Right lobe of liver (tissue), 6 donors: Measurements from ENCODE around the gene M1AP. TPM values are rescaled to one million over a fixed set of nuclear protein-coding genes. Genes with fewer than 3 reads are reported as not detected.
A peak's percentile ranks its signal among the peaks of the same experiment; 100 is the strongest.

Experiments
- ATAC-seq, 4 donors: fragments of 200-7000 bp; cut with Tn5 transposase; one replicate each; pipeline ENCODE4 v1.9.1; 2020; ENCODE audit warnings: mild to moderate bottlenecking in 4 of 4, moderate library complexity in 4 of 4
- DNase-seq, 3 donors: peaks; one replicate each; pipeline ENCODE4 v3.0.0-alpha.2; 2020
- H3K27ac ChIP-seq, 3 donors: fragments of 200-600 bp; one replicate each; pipeline ENCODE4 v1.8.0; 2022
- H3K27me3 ChIP-seq, 2 donors: fragments of 200-600 bp; one replicate each; pipeline ENCODE4 v1.8.0; 2022
- H3K36me3 ChIP-seq, 4 donors: fragments of 200-600 bp; sonication (generic) in 1 of 4; one replicate each; pipeline versions ENCODE4 v1.5.1 to v1.8.0; 2017 to 2022; ENCODE audit warnings: control low read depth in 1 of 4
- H3K4me1 ChIP-seq, 4 donors: fragments of 200-600 bp; sonication (generic) in 1 of 4; one replicate each; pipeline versions ENCODE4 v1.5.1 to v1.8.0; 2017 to 2022; ENCODE audit warnings: control low read depth in 1 of 4
- H3K4me3 ChIP-seq, 3 donors: fragments of 200-600 bp; one replicate each; pipeline ENCODE4 v1.8.0; 2022
- H3K9me3 ChIP-seq, 4 donors: fragments of 200-600 bp; sonication (generic) in 1 of 4; one replicate each; pipeline versions ENCODE4 v1.5.1 to v1.8.0; 2017 to 2022; ENCODE audit warnings: control low read depth in 1 of 4
- POLR2A ChIP-seq: fragments of 450-650 bp; IDR thresholded peaks from one replicate; pipeline ENCODE4 v1.6.1; 2017; ENCODE audit warnings: antibody characterized with exemption, mild to moderate bottlenecking
- WGBS: methylation state at CpG from one replicate; pipeline ENCODE4 v1.1.6; 2018; ENCODE audit warnings: low coverage, low lambda C conversion rate; ENCODE audit not compliant: insufficient coverage; ENCODE audit errors: missing lambda C conversion rate; 5-methylcytosine and 5-hydroxymethylcytosine counted together
- intact Hi-C, 2 donors: fragments of 100-400 bp; cut with DNase I; formaldehyde crosslinking; loops; one replicate each; pipeline versions ENCODE4 v1.11.2 to v1.14.1; 2022
- total RNA-seq, 6 experiments: library from RNA; depleted of rRNA in 2 of 6; stranded (reverse); fragments of >200 nt in 2 of 6; fragmentation: NEBNext Ultra II Directional in 3 of 6; extraction: Animal tissue kit (Norgen Biotek cat#: 25700) in 3 of 6; gene quantifications; one replicate each; pipeline versions ENCODE4 v1.1.0 to v1.2.4, GENCODE V29; 2016 to 2023
- TF ChIP-seq, protein P1 (sequence below), 4 donors: fragments of 200-600 bp in 3 of 4; fragments of 450-650 bp in 1 of 4; IDR thresholded peaks; one replicate each; pipeline versions ENCODE4 v1.5.1 to v1.8.0; 2016 to 2022; ENCODE audit warnings: antibody characterized with exemption in 4 of 4, mild to moderate bottlenecking in 2 of 4
- donor health status: DM: no; HTN: yes; CAD: no.
- donor health status: DM: no; HTN: no; CAD: no.
- donor health status: DM: no; HTN: no; CAD: no.
- donor health status: DM: no; HTN: yes; CAD: no.
- donor health status: DM: no; HTN: yes; CAD: no.

M1AP gene
- total RNA-seq, 6 experiments from 2014 or later: not detected

- no peaks in the 10 kb centered on the region for H3K36me3 ChIP-seq
- WGBS: 82% methylated on average over 2 of the region's 2 CpGs
- ATAC-seq (no peak), DNase-seq (no peak)
- H3K9me3 ChIP-seq: no peaks in the 10 kb centered on the region
- peaks cover 0 to 4% (median 2%) of the 10 kb centered on the region in 4 donors for H3K4me1 ChIP-seq
- H3K4me3 ChIP-seq: no peak overlapping the region
- no peaks in the 10 kb centered on the region for H3K27me3 ChIP-seq
- intact Hi-C loops: no loop called here
- TF ChIP-seq POLR2A: no peak
- TF ChIP-seq, protein P1, sequence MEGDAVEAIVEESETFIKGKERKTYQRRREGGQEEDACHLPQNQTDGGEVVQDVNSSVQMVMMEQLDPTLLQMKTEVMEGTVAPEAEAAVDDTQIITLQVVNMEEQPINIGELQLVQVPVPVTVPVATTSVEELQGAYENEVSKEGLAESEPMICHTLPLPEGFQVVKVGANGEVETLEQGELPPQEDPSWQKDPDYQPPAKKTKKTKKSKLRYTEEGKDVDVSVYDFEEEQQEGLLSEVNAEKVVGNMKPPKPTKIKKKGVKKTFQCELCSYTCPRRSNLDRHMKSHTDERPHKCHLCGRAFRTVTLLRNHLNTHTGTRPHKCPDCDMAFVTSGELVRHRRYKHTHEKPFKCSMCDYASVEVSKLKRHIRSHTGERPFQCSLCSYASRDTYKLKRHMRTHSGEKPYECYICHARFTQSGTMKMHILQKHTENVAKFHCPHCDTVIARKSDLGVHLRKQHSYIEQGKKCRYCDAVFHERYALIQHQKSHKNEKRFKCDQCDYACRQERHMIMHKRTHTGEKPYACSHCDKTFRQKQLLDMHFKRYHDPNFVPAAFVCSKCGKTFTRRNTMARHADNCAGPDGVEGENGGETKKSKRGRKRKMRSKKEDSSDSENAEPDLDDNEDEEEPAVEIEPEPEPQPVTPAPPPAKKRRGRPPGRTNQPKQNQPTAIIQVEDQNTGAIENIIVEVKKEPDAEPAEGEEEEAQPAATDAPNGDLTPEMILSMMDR (IDR thresholded peaks at IDR 0.05): no peak
- H3K27ac ChIP-seq: no peak overlapping the region
These were observed 10.4 kb upstream of the M1AP start for GRCh38 chr2:74658516-74658915.

DNA sequence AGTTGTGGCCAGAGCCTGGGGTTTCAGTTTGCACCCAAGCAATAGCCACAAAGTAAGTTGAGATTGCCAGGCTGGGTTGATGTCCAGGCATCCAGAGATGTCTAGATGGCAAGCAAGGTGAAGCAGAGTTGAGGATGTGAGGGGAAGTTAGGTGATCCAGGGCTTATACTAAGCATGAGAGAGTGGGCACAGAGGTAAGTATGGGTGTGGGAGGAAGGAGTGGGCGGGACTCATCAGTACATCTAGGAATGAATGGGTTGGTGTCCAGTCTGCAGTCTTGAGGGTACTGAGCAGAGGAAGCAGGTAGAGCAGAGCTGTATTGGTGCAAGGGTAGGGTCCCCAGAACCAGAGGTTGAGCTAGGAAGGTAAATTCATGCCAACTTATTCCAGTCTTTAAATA is 7.4 kb upstream of the M1AP start:
- TF ChIP-seq, protein P1 (IDR thresholded peaks at IDR 0.05): no peak
- no peak for TF ChIP-seq POLR2A
- ATAC-seq (no peak), DNase-seq (no peak)
- no peaks in the 10 kb centered on the region for H3K36me3 ChIP-seq
- intact Hi-C loops: no loop called here
- no peak overlapping the region for H3K4me3 ChIP-seq
- H3K27ac ChIP-seq: no peak overlapping the region
- peaks cover 0 to 4% (median 2%) of the 10 kb centered on the region in 4 donors for H3K4me1 ChIP-seq
- no peaks in the 10 kb centered on the region for H3K9me3 ChIP-seq
- WGBS: 89% methylated on average over 1 of the region's 1 CpG
- H3K27me3 ChIP-seq: no peaks in the 10 kb centered on the region

GRCh38 chr2:74653985-74654882 is 6.1 kb upstream of the M1AP start, which contains the start of gene SEMA4F:
Gene SEMA4F, plus strand, starts transcription at chr2:74654247. Its CDS starts 130 bp downstream, at chr2:74654377.
- Histone ChIP-seq H3K36me3 (no peaks in the 10 kb centered on the region), H3K27me3 (no peaks in the 10 kb centered on the region), H3K27ac (no peak within 1 kb of the TSS), H3K9me3 (no peaks in the 10 kb centered on the region), H3K4me3 (peak within 1 kb of the TSS; percentile 54 to 68 (median 60)), H3K4me1 (peaks cover 0 to 4% (median 2%) of the 10 kb centered on the region in 4 donors)
- intact Hi-C loops: no loop called here
- TF ChIP-seq, protein P1 (IDR thresholded peaks at IDR 0.05): no peak
- TF ChIP-seq POLR2A: peak; percentile 40
- WGBS: 4% methylated on average over 24 of the region's 79 CpGs
- peak; percentile 100 for ATAC-seq
- peak; percentile 97 to 98 (median 97) for DNase-seq

GRCh38 chr2:74653589-74653984 is 5.5 kb upstream of the M1AP start:
- 15% methylated on average over 15 of the region's 15 CpGs for WGBS
- TF ChIP-seq, protein P1 (IDR thresholded peaks at IDR 0.05): no peak
- no peak for TF ChIP-seq POLR2A
- DNase-seq (no peak), ATAC-seq (peak; percentile 44 to 53 (median 49))
- intact Hi-C loops: no loop called here
- Histone ChIP-seq H3K9me3 (no peaks in the 10 kb centered on the region), H3K27ac (no peak overlapping the region), H3K4me1 (peaks cover 0 to 4% (median 2%) of the 10 kb centered on the region in 4 donors), H3K36me3 (no peaks in the 10 kb centered on the region), H3K27me3 (no peaks in the 10 kb centered on the region), H3K4me3 (peak overlapping the region; percentile 54 to 68 (median 60))
